ENCODE data around the gene RNU1-3.
"Not testable (repeated sequence)": the region's sequence is repeated elsewhere in the genome, so short reads cannot be mapped to it uniquely, and the experiment has no call there.

RNU1-3 gene

GRCh38 chr1:16693449-16694307 is 26.9 kb upstream of the RNU1-3 start:
- DNase-seq: not testable (repeated sequence)

DNA sequence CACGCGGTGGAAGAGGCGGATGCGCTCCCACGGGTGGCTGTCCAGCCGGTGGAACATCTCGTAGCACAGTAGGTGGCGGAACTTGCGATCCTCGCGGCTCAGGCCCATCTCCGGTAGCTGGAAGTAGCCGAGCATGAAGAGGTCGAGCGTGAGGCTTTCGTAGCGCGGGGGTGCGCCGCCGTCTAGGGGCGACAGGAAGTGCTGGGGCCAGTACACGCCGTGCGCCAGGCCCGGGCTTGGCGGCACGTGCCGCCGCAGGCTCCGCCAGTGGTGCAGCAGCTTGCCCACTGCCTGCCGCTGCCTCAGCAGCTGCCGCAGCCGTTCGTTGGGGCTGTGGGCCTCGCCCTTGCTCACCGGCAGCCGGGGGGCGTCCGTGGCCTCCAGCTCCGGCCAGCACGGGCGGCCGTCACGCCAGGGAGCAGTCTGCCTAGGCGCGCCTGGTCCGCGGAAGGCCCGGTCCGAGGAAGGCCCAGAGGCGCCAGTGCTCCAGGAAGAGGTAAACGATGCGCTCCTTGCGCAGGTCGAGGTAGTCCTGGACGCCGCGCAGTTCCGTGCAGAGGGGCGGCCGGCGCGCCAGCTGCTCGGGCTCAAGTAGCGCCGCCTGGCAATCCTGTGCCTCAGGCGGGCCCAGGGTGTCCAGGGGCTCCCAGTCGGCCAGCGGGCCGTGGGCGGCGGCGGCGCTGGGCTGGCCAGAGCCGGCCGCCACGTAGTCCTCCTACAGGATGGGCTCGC is 26.1 kb upstream of the RNU1-3 start:
- not testable (repeated sequence) for DNase-seq

DNA sequence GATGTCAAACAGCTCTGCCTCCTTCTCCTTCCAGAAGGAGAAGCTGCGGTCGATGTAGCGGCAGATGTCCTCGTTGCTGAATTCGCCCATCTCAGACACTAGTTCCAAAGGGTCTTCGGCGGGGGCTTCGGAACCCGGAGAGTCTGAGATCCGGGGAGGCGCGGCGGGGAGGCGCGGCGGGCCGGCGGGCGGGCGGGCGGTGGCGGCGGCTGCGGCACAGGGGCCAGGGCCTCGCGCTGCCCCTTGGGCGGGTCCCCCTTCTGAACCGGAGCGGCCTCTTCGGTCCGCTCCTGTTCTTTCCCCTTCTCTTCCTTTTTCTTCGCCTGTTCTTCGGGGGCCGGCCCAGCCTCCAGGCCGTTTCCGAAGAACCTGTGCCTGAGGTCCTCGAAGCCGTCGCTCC is 25.5 kb upstream of the RNU1-3 start:
- DNase-seq: not testable (repeated sequence)

GRCh38 chr1:16690971-16691682 is 24.4 kb upstream of the RNU1-3 start:
- not testable (repeated sequence) for DNase-seq

DNA sequence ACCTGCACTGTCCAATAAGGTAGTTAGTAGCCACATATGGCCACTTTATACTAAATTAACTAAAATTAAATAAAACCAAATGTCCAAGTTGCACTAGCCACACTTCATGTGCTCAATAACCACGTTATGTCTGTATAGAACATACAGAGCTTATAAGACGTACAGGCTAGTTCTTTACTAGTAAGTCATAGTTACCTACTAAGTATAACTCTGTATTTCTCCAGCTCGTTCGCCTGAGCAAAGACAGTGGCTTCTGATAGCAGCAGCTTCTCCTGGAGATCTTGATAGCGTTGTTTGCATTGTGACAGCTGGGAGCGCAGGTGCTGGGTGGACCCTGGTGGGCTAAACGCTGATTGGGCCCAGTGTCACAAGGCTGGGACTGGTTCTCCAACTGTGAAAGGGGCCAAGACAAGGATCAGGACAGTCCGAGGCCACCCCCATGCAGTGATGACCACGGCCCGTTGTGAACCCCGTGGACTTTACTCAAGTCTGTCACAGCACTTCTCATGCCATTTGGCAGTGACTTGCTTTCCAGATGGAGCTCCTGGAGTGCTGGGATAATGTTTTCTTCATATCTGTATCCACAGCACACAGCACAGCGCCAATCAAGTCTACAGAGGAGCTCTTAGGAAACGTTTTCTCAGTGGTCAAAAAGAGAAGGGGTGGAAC is 20.5 kb upstream of the RNU1-3 start:
- DNase-seq: not testable (repeated sequence)

- DNase-seq: not testable (repeated sequence)
These were observed 19.0 kb upstream of the RNU1-3 start for GRCh38 chr1:16685445-16686371.

DNA sequence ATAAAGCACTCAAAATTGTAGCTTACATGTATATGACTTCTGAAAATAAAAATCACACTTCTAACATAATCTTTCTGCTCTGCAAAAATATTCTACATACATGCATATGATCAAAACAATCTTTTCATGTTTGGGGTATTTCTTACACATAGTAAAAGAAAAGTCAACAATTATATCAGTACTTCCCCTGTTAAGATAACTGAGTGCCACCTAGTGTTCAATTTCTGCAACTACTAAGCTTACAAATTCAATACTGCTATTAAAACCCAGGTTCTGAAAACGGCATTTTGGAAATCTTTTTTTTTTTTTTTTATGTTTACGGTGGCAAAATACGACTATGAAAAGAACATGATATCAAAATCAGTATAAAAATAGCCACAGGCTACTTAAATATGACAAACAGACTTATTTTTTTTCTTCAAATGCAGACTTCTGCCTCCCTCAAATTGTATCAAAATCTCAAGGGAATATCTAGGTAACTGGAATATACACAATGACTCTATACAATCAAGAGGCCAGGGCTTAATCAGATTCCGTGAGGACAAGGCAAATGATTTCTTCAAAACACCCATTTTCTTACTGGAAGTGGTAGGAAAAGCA is 18.1 kb upstream of the RNU1-3 start:
- DNase-seq: peak; percentile 13

- DNase-seq: not testable (repeated sequence)
These were observed 17.4 kb upstream of the RNU1-3 start for GRCh38 chr1:16684152-16684551.

GRCh38 chr1:16682803-16683202 is 16.1 kb upstream of the RNU1-3 start:
- DNase-seq: not testable (repeated sequence)

GRCh38 chr1:16680366-16680765 is 13.6 kb upstream of the RNU1-3 start:
- DNase-seq: not testable (repeated sequence)

GRCh38 chr1:16677552-16678431 is 11.0 kb upstream of the RNU1-3 start:
- DNase-seq: peak; percentile 56

- DNase-seq: peak; percentile 57
These were observed 10.1 kb upstream of the RNU1-3 start for GRCh38 chr1:16676661-16677523.

GRCh38 chr1:16675118-16675510 is 8.4 kb upstream of the RNU1-3 start:
- DNase-seq: not testable (repeated sequence)

GRCh38 chr1:16673976-16674375 is 7.2 kb upstream of the RNU1-3 start:
- not testable (repeated sequence) for DNase-seq

- DNase-seq: not testable (repeated sequence)
These were observed 912 bp downstream of the RNU1-3 start for GRCh38 chr1:16665836-16666235.

GRCh38 chr1:16658234-16658633 is 8.5 kb downstream of the RNU1-3 start:
- DNase-seq: not testable (repeated sequence)

DNA sequence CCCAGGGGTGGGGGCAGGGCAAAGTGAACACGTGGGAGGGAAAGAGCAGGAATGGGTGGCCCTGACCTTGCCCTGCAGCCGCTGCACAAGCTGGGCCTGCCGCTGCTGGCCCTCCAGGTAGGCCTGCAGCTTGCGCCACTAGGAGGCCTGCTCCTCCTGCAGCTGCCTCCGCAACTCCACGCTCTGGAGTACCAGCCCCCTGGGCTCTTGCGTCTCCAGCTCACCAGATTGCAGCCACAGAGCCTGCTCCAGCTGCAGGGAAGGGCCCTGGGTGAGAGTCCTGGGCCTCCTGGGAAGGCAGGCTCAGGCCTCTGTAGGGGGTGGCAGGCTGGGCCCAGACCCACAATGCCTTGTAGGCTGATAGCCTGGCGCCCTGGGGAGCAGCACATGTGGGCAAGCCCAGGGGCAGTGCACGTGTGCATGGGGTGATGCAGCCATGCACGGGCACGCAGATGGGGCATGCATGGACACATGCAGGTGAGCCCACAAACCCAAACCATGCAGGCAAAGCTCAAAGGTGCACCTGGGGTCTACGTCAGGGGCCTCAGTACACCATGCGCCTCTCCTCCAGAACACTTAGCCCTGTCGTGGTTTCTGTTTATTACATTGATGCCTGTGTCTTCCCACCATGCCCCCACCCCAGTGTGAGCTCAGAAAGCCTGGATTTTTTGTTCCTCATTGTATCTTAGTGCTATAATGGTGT is 9.6 kb downstream of the RNU1-3 start:
- not testable (repeated sequence) for DNase-seq

- not testable (repeated sequence) for DNase-seq
These were observed 10.2 kb downstream of the RNU1-3 start for GRCh38 chr1:16656574-16656973.
